ENCODE data around the gene CCR5. TPM values are rescaled to one million over a fixed set of nuclear protein-coding genes. Genes with fewer than 3 reads are reported as not detected.

CCR5 gene
- total and polyA plus RNA-seq, 9 of the 15 experiments (the other 6 are each of a cell fraction or from before 2014, with no cell fraction given): not detected

GRCh38 chr3:46416125-46416810 is 45.5 kb downstream of the CCR5 start:
- no TSS peak for BruUV-seq (replicated peaks)
- intact Hi-C loops (cut with micrococcal nuclease) (no loop called here), in situ Hi-C loops (cut with MboI) (loop anchor here (25.0 kb wide), 1 partner anchor 1379 kb away; the partner anchor contains the start of gene CLEC3B)
- FAIRE-seq (no peak), ATAC-seq (peak; percentile 89), DNase-seq (ENCODE audit: extremely low read depth in 1 of 4, low spot score in 3 of 4) (peak; percentile 36 to 52 (median 46))
- H2AFZ ChIP-seq (ENCODE audit: low read depth, low read length): peak overlapping the region; percentile 72
- no peaks in the 10 kb centered on the region; the same call in 1 of the 2 replicates for H3K9me3 ChIP-seq (replicated peaks; ENCODE audit: control insufficient read depth, insufficient read depth, low read depth, low read length)
- peak overlapping the region; percentile 8; the same call in 1 of the 2 replicates for H3K4me2 ChIP-seq (ENCODE audit: insufficient read depth, low read length)
- H3K27ac ChIP-seq (ENCODE audit: extremely low read depth, low read depth, low read length): no peak overlapping the region
- no peak overlapping the region for H3K9ac ChIP-seq (ENCODE audit: insufficient read depth in 1 of 2, low read depth in 2 of 2, low read length in 2 of 2)
- H3K79me2 ChIP-seq (ENCODE audit: control insufficient read depth, insufficient read depth, low read length): no peaks in the 10 kb centered on the region
- H3K27me3 ChIP-seq (ENCODE audit: control insufficient read depth in 2 of 2, insufficient read depth in 2 of 2, low read length in 2 of 2): no peaks in the 10 kb centered on the region
- 8% methylated on average over 10 of the region's 10 CpGs for WGBS (ENCODE audit: insufficient coverage, low coverage, missing lambda C conversion rate)
- H3K9me1 ChIP-seq (ENCODE audit: control insufficient read depth, insufficient read depth, low read length): no peaks in the 10 kb centered on the region
- no peaks in the 10 kb centered on the region for H4K20me1 ChIP-seq (replicated peaks; ENCODE audit: control insufficient read depth, insufficient read depth, low read length)
- no peaks in the 10 kb centered on the region for H3K36me3 ChIP-seq (ENCODE audit: control insufficient read depth, insufficient read depth, low read length)
- CTCF ChIA-PET (ENCODE audit: low intra/inter-chr PET ratio): no interaction called here
- POLR2A ChIA-PET: interaction anchor here (0.6 to 1.6 kb wide), 3 partner anchors 8 to 37 kb away, joined by 3 to 8 read pairs (median 7); partner anchors contain the start of genes CCR5AS and CCRL2
- no peak overlapping the region for H3K4me3 ChIP-seq
- peaks cover 6 to 20% of the 10 kb centered on the region in 2 experiments; a peak in 4 of 5 replicates for H3K4me1 ChIP-seq (replicated peaks in 1 of 2; ENCODE audit: control insufficient read depth in 2 of 2, insufficient read depth in 2 of 2, low read length in 2 of 2)
- TF ChIP-seq SRSF7 (optimal IDR thresholded peaks at IDR 0.05; ENCODE audit: low read depth, low read length): no peak
- TF ChIP-seq, protein P1, sequence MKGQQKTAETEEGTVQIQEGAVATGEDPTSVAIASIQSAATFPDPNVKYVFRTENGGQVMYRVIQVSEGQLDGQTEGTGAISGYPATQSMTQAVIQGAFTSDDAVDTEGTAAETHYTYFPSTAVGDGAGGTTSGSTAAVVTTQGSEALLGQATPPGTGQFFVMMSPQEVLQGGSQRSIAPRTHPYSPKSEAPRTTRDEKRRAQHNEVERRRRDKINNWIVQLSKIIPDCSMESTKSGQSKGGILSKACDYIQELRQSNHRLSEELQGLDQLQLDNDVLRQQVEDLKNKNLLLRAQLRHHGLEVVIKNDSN (CRISPR knock-in tag; IDR thresholded peaks at IDR 0.05): no peak
- no peak for TF ChIP-seq FUS (optimal IDR thresholded peaks at IDR 0.05; ENCODE audit: low read depth, low read length)
- TF ChIP-seq NCOA6 (IDR thresholded peaks at IDR 0.05): no peak
- peak; percentile 37 to 70; a peak in 2 of 4 replicates for TF ChIP-seq FOXK2 (conservative IDR thresholded peaks at IDR 0.05 in 1 of 2, IDR thresholded peaks at IDR 0.05 in 1 of 2; ENCODE audit: low read depth in 2 of 2)
- TF ChIP-seq CBFA2T2 (conservative IDR thresholded peaks at IDR 0.05): 0 out of 2 replicates have a peak, but pooled peaks have one; percentile 22
- no peak for TF ChIP-seq CC2D1A (IDR thresholded peaks at IDR 0.05)
- TF ChIP-seq, protein P2, sequence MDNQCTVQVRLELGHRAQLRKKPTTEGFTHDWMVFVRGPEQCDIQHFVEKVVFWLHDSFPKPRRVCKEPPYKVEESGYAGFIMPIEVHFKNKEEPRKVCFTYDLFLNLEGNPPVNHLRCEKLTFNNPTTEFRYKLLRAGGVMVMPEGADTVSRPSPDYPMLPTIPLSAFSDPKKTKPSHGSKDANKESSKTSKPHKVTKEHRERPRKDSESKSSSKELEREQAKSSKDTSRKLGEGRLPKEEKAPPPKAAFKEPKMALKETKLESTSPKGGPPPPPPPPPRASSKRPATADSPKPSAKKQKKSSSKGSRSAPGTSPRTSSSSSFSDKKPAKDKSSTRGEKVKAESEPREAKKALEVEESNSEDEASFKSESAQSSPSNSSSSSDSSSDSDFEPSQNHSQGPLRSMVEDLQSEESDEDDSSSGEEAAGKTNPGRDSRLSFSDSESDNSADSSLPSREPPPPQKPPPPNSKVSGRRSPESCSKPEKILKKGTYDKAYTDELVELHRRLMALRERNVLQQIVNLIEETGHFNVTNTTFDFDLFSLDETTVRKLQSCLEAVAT (IDR thresholded peaks at IDR 0.05): peak in 1 of 2 experiments; percentile 99; a peak in 2 of 4 replicates
- TF ChIP-seq CXXC5 (CRISPR knock-in tag; IDR thresholded peaks at IDR 0.05): peak; percentile 65
- no peak for TF ChIP-seq TAL1 (IDR thresholded peaks at IDR 0.05)
- TF ChIP-seq ZNF592 (IDR thresholded peaks at IDR 0.05): no peak

All from K562 (cell line).